ENCODE data around the gene H2BK1.

H2BK1 gene

DNA sequence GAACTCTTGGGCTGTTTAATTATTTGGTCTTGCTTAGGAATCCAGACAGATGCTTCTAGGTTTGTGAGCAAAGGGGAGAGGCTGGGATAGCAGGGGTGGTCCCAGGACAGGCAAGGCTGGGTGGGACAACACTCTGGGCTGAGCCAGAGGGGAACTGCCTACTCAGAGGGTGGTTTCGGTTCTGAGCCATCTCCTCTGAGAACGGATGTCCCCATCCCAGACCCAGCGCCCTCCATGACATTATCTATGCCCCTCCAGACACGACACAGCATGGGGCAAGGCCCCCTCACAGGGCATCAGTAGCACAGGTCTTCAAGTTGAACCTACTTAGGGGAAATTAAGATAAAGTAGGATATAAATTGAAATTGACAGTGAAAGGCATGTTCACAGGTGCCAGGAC, 30.3 kb downstream of the H2BK1 start:
- DNase-seq: no peak

DNA sequence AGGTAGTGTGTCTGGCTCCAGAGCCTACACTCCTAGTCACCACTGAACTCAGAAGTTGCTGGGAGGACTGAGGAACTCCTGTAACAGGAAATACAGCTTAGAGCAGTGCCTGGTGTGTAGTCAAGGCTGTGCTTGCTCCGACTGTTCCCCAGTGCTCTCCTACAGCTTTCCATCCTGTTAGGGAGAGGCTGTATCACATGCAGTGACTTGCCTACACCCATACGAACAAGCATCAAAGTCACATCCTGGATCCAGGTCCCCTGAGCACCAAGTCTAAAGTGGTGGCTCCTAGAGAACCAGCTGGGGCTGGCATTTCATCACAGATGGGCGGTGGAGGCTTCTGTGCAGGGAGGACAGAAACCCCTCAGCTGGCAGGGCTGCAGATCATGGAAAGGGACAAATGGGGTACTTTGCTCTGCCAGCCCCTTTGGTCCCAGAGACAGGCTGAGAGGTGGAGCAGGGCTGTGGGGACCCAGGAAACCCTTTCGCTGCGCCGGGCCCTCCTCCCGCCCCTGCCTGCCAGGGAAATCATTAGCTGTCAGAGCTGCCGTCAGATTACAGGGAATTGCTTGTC, 30.9 kb downstream of the H2BK1 start:
- no peak for DNase-seq

DNA sequence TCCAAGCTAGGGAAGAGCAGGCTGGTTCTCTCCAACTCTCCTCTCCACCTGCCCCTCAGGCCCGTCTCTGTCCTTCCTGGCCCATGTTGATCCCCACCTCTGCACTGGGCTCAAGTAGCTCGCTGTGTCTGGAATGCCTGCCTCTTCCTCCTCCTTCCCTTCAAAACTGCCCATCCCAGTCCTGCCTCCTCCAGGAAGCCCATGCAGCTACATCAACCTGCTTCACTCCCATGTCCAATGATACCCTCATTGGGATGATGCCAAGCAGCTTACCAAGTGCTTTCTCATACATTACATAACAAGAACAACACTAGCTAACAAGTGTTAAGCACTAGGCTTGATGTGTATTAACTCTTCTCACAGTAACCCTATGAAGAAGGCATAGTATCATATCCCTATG, 31.5 kb downstream of the H2BK1 start:
- no peak for DNase-seq

DNA sequence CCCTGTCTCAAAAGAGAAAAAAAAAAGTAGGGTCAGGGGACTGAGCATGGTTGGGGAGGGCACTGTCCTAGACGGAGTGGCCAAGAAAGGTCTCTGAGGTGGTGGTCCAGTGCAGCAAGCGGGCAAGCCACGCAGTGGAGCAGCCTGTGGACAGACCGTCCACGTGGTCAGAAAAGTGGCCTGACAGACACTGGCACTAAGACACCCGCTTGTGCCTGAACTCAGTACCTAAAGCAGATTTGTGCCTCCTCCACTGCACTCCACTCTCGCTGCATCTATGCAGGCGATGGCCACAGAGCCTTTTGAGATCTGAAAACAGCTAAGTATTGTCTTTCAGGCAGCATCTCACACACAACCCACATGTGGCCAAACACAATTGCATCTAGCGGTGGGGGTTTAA, 32.1 kb downstream of the H2BK1 start:
- no peak for DNase-seq

DNA sequence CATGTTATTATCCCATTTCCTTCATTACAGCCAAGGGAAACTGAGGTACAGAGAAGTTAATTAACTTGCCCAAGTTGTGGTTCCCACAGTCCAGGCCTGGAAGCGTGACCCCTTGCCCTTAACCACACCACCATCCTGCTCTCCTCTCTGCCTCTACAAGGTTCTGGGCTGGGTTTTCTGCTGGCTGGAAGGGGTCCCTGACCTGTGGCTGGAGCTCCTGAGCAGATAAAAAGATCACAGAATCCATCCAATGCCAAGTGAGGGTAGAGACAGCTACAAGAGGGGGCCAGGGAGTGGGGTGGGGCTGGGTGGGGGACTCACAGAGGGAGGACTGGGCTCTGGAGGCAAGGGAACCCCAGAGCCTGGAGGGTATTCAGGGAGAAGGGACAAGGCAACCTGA, 33.0 kb downstream of the H2BK1 start:
- DNase-seq: no peak

DNA sequence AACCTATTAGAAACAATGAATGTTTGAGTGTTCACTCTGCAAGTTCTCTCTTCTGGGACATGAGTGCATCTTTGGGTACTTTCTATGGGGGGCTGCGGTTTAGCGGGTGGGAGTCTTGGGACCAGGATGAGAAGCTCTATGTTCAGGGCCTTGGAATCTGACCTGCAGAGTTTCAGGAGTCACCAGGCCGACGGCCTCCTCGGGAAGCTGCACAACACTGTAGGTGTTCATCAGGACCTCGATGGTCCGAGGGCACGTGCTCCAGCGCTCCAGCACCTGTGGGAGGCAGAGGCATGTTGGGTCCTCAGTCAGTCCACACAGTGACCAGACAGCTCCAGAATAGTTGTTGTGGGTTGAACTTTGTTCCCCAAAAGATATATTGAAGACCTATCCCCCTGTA, 33.9 kb downstream of the H2BK1 start:
- DNase-seq: no peak

DNA sequence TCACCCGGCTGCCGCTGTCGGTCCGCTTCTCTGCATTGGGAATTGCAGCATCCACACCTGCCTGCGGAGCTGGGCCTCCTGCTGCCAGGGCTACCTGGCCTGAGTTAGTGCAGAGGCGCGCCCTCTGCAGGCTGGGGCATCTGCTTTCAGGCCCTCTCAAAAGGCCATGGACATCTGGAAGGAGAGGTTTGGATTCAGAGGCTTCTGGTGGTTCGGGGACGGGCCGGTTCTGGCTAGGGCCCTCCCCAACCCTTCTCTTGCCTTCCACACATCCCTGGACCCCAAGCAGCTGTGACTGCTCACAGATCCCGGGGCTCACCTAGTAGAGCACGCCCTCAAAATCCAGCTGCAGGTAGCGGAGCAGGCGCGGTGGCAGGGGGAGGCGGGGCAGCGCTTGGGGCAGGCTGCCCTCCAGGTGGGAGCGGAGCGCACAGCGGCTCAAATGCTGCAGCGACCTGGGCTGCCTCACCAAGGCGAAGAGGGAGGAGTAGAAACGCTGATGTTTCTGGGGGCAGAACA, 34.4 kb downstream of the H2BK1 start:
- no peak for DNase-seq

DNA sequence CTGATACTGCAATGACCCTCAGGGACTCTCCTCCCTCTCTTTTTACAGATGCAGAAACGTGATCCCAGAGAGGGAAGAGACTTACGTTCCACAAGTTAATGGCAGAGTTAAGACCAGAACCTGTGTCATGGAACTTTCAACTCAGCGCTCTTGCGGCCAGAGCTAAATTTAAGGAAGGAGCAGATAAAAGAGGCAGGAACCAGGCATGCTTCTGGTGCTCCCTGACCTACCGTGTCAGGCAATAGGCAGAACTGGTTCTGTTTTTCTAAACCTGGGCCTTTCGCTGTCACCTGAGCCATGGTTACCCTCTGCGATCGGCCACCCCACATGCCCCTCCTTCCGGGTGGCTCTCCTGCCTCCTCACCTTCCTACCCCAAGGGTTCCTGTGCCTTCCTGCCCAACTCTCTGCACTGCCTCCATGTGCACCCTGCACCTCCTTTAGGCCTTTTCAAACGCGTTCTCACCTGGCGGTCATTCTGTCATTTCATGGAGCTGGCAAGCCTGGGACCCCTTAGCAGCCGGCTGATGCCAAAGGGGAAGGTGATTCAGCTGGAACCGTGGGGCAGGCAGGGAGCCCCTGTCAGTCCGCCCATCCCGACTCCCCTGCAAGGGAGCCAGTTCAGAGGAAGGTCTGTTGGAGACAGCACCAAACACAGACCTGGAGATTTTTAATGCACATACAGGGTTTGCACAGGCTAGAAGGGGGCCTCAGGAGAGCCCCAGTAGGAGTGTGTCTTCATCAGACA, 35.1 kb downstream of the H2BK1 start:
- DNase-seq: no peak

DNA sequence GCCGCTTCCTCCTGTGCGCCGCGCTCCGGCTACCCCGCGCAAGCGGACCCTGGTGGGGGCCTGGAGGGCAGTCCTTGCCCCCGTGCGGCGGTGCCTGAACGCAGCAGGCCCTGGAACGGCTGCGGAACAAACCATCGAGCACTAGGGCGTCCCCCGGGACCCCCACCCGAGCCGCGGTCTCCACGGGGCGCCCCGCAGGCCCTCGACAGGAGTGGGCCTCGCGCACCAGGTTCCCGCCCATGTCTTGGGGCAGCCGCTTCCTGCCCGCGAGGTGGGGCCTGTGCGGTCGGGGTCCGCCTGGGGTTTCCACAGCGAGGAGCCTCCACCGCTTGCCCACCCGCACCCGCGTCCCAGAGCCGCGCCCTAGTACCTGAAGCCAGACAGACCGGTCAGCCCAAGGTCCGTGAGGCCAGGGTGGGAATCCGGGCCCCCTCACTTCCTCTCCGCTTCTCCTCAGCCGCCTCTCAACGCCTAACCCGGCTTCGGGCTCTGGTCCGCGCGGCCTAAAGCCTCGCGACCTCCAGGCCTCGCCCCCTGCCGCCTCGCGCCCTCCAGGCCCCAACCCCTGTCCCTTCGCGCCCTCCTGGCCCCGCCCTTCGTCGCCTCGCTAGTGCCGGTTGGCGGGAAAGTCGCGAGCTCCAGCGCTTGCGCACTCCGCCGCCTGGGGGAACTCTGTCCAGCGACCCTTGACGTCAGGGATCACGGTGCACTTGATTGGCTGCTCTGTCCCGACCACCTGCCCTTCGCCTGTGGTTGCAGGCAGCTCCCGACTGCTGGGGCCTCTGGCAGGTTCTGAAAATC, 35.8 kb downstream of the H2BK1 start:
- peak in 10 of 58 donors; percentile 6 to 34 (median 18) for DNase-seq

DNA sequence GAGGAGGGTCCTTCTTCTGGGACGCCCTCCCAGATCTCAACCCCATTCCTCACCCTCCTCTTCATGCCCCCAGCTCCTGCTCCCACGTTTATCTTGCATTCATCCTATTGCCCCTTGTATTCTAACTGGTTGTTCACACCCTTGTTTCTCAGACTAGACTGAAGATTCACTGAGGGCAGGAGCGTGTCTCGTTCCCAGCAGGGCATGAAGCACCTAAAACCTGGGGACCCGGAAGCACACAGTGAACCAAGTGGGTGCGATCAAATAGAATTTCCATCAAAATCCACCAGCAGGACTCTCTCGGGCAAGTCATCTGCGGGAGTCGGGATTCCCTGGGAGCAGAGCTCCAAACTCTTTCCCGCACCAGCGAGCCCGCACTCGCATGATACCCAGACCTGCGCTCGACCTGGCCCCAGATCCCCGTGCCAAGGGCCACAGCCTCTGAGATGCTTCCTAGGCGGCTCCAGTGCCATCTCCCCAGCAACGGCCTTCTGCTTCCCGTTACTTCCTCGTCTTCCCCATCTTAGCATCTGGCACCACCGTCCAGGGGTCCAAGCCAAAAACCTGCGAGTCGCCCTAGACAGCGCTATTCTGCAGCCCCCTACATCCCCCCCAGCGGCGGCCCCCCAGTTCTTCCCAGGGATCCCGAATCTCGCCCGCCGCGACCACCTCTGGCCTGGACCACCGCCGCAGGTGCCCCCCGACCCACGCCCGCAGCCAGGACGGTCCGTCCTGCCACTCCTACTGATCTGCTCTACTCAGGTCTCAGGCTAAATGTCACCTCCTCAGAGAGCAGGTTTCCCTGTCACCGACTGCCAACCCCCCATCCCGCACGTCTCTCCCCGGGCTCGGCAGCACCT, 36.7 kb downstream of the H2BK1 start:
- DNase-seq: no peak

DNA sequence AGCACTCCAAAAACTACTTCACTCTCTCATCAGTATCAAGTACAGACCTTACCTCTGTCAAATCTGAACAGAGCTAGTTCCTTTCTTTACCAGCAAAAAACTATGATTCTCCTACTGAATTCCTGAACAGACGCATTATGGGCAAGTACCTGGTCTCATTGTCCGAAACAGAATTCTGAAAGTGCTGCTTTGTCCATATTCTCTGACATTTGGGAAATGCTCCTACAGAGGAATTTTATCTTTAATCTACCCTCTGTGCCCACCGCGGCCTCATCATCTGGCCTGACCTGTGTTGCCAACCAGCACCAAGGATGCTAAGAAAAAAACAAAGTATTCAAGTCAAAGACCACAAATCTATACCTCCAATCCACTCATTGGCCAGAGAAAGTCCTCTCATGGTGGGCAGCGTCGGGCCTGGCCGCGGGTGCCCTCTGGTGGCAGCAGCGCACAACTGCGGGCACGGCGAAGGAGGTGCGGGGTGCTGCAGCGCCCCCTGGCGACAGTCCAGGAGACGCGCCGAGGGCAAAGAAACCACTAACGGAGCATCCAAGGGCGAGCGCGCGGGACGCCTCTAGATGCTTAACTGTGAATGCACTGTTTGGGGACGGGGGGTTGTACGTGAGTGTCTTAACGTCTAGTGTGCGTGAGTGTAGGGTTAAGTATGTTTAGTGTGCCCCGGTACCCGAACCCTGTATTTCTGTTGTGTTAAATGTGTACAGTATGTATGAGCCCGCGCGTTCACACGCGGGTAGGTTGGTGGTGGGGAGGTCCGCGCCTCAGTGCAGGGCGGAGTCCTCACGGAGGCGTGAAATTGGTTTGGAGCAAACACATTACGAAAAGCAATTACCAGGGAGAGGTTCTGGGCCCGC, 37.8 kb downstream of the H2BK1 start:
- DNase-seq: peak in 57 of 58 donors; percentile 6 to 84 (median 63)

DNA sequence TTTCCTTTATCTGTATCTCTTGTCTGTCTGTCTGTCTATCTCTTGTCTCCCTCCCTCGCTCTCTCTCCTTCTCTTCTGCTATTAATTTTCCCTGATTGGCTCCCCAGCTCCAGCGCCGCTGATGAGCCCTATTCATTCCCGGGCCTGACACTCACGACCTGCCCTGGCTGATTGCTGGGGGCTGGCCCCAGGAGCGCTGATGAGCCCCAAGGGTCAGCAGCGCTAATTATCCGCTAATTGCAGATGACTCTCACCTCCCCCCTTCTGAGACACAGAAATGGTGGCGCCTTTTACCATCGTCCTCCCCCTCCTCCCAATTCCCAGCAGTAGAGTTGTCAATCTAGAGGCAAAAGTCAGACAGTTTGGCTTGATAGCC, 41.5 kb downstream of the H2BK1 start:
- no peak for DNase-seq

DNA sequence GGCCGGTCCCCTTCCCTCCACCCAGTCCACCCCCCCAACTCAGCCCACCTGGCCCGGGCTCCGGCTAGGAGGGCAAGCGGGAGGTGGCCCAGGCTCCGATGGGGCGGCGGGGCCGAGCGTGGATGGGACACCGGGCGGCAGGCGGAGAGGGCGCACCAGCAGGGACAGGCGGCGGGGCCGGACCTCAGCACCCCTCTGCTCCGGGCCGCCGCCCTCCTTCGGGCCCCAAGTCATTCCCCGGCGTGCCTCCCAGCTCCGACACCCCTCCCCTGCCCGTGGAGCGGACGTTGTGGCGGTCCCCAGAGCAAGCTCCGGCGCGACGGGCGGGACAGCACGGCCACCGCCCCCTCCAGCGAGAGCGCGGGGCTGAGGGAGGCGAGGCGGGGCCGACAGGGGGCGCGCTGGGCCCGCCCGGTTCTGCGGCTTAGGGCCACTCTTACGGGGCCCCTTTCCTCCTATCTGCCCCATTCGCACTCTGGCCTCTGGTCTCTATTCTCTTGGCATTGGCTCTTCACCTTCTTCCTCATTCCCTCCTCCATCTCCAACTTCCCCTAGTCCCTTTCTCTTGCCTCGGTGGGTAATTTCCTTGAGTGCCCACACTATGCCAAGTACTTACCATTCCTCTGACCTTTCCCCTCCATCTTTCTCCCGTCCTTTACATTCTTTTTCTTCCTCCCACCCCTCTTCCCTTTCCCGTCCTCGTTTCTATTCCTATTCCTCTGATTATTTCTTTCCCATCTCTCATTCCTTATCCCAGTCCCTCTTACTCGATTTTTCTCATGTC, 42.1 kb downstream of the H2BK1 start:
- peak in 1 of 58 donors; percentile 11 for DNase-seq

DNA sequence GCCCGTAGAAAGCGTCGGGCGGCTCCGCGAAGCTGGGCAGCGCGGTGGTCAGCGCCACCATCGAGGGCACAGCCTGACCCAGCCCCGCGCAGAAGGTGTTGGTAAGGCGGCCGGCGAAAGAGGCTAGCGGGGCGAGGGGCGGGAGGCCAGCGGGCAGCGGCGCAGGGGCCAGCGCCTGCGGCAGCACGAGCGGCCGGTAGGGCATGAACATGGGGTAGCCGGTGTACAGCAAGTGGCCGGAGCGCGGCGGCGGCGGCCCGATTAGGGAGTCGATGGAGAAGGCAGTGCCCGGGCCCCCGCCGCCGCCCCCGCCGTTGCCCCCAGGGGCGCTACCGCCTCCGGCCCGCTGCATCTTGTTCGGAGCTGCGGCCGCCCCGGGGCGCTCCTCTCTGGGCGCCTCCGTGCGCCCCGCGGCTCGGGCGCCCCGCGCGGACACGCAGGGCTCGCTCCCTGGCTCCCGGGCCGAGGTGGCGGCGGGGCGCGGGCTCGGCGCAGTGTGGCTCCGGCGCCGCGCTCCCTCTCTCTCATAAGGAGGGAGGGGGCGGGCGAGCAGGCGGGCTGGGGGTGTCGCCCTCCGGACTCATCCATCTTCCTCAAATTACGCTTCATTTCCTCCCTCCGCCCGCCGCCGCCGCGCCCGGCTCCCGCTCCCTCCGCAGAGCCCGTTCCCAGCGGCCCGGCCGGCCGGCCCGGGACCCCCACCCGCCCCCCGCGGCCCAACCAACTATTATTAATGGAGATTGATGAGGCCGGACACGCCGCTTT, 42.9 kb downstream of the H2BK1 start, which contains the start of gene GBX1:
Gene GBX1, minus strand, starts transcription at position 498 of the 765 bp plus-strand sequence. Its CDS starts 146 bp downstream, at position 352.
- DNase-seq: no peak

DNA sequence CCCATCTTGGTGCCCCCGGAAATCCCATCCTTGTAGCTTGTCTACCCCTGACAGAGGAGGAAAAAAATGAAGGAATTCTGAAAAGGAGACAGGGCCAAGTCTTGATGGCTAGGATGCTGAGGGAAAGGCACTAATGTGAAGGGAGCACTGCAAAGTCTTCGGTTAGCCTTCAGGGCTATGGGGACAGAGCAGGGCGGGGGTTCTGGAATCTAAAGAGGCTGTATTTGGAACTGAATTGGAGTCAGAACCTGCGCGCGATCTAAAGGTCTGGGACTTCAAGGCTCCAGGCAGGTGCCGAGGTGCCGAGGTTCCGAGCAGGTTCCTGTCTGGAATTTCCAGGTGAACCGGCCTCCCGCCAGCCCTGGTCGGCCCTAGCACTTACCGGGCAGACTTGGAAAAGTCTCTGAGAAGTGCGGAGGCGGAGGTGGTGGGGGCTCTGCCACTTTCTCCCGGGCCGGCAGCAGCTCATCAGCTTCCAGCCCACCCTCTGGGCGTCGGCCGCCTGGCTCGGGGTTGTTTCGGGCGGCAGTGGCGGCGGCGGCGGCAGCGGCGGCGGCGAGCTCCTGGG, 43.6 kb downstream of the H2BK1 start:
- DNase-seq: no peak

DNA sequence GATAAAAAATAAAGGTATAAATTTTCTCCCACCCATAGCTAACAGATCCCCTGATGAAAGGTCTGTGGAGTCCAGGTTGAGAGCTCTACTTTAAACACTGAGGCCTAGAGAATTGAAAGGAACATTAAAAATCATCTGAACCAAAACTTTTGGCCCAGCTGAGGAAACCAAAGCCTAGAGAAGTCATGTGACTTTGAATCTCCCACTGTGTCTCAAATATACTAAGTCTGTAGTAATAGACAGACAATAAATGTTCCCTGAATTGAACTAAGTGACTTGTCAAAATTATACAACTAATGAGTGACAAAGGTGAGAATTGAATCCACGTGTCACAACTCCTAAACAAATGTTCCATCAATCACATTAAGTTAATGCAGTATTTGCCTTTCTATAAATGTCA, 48.5 kb downstream of the H2BK1 start:
- no peak for DNase-seq
